Activated T-cell treated with anti-CD3 and anti-CD28 coated beads, Interleukin-2, amount 50 U/mL, for 72 hours (primary cell): ENCODE results near the gene ALDH1A2. TPM values are rescaled to one million over a fixed set of nuclear protein-coding genes. Genes with fewer than 3 reads are reported as not detected.

Source experiments
- ATAC-seq, 2 donors: fragments of 150-1000 bp; cut with Tn5 transposase; replicated peaks in 1 of 2; 2 replicates each; pipeline ENCODE4 v1.10.0; 2021; ENCODE audit warnings: moderate library complexity in 2 of 2, mild to moderate bottlenecking in 1 of 2
- DNase-seq, 2 donors: peaks; one replicate each; pipeline ENCODE4 v3.0.0; 2021 to 2022; ENCODE audit warnings: mixed read lengths in 1 of 2
- H3K27ac Mint-ChIP-seq: one replicate; pipeline ENCODE4 v1.8.0; 2022; ENCODE audit warnings: mild to moderate bottlenecking, moderate library complexity, mixed read lengths
- H3K27me3 Mint-ChIP-seq: one replicate; pipeline ENCODE4 v1.8.0; 2022; ENCODE audit warnings: low read depth, mixed read lengths
- H3K36me3 Mint-ChIP-seq, 2 donors: one replicate each; pipeline ENCODE4 v1.8.0; 2022; ENCODE audit warnings: mixed read lengths in 2 of 2, mild to moderate bottlenecking in 1 of 2; ENCODE audit not compliant: insufficient read depth in 2 of 2
- H3K4me1 Mint-ChIP-seq: one replicate; pipeline ENCODE4 v1.8.0; 2022; ENCODE audit warnings: low read depth, mixed read lengths
- H3K4me3 Mint-ChIP-seq, 2 donors: one replicate each; pipeline ENCODE4 v1.8.0; 2022; ENCODE audit warnings: mild to moderate bottlenecking in 2 of 2, mixed read lengths in 2 of 2, moderate library complexity in 2 of 2
- H3K9me3 Mint-ChIP-seq, 2 donors: one replicate each; pipeline ENCODE4 v1.8.0; 2022; ENCODE audit warnings: mixed read lengths in 2 of 2
- total RNA-seq, 2 donors: library from RNA; stranded (reverse); gene quantifications; one replicate each; pipeline ENCODE4 v1.2.3, GENCODE V29; 2022

The ALDH1A2 gene
- total RNA-seq, 2 donors from 2014 or later = 0.56 to 2.6 TPM

- Mint-ChIP-seq H3K4me3 (no peak overlapping the region), H3K27me3 (peaks cover 28% of the 10 kb centered on the region), H3K9me3 (peaks cover 0 to 3% of the 10 kb centered on the region in 2 donors), H3K4me1 (no peaks in the 10 kb centered on the region), H3K36me3 (no peaks in the 10 kb centered on the region), H3K27ac (no peak overlapping the region)
- DNase-seq (no peak), ATAC-seq (no peak)
These were observed 154.3 kb downstream of the ALDH1A2 start for GRCh38 chr15:57911247-57911646.

DNA sequence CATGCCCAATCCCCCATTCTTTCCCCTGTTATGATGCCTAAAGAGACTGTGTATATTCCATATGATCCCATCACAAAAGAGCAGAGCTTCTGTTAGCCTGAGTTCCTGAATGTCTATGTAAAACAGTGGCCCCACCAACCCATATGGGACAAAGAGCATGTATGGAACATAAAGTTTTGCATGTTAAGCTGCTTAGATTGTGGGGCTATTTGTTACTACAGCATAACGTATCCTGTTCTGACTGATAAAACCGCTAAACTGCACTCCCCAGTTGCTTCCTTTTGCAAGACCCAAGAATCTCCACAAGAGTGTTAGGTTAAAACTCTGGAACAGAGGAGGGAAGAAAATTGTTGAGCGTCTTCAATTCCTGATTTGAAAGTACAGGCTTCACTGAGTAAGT lies 154.8 kb downstream of the ALDH1A2 start:
- Mint-ChIP-seq H3K27ac (no peak overlapping the region), H3K36me3 (no peaks in the 10 kb centered on the region), H3K4me3 (no peak overlapping the region), H3K27me3 (peaks cover 34% of the 10 kb centered on the region), H3K9me3 (peaks cover 0 to 3% of the 10 kb centered on the region in 2 donors), H3K4me1 (no peaks in the 10 kb centered on the region)
- ATAC-seq (no peak), DNase-seq (no peak)

GRCh38 chr15:57909388-57909787 lies 156.1 kb downstream of the ALDH1A2 start:
- DNase-seq (no peak), ATAC-seq (no peak)
- Mint-ChIP-seq H3K4me3 (no peak overlapping the region), H3K27me3 (peaks cover 41% of the 10 kb centered on the region), H3K36me3 (no peaks in the 10 kb centered on the region), H3K27ac (no peak overlapping the region), H3K9me3 (peaks cover 0 to 3% of the 10 kb centered on the region in 2 donors), H3K4me1 (no peaks in the 10 kb centered on the region)

- Mint-ChIP-seq H3K27me3 (peaks cover 34% of the 10 kb centered on the region), H3K9me3 (peaks cover 2 to 3% of the 10 kb centered on the region in 2 donors), H3K27ac (no peak overlapping the region), H3K4me3 (no peak overlapping the region), H3K36me3 (no peaks in the 10 kb centered on the region), H3K4me1 (no peaks in the 10 kb centered on the region)
- DNase-seq (no peak), ATAC-seq (no peak)
These were observed 161.9 kb downstream of the ALDH1A2 start for GRCh38 chr15:57903626-57904025.

Other genes starting within 250 kb of the ALDH1A2 start
- under 1 TPM; 0.36 to 0.56 TPM for gene AQP9, start 72.7 kb upstream of the ALDH1A2 start, total RNA-seq